ENCODE results near the gene VMP1. TPM values are rescaled to one million over a fixed set of nuclear protein-coding genes. Genes with fewer than 3 reads are reported as not detected.
A peak's percentile ranks its signal among the peaks of the same experiment; 100 is the strongest.

The VMP1 gene
- total RNA-seq, 1 donor from 2014 or later, result 176 TPM

DNA sequence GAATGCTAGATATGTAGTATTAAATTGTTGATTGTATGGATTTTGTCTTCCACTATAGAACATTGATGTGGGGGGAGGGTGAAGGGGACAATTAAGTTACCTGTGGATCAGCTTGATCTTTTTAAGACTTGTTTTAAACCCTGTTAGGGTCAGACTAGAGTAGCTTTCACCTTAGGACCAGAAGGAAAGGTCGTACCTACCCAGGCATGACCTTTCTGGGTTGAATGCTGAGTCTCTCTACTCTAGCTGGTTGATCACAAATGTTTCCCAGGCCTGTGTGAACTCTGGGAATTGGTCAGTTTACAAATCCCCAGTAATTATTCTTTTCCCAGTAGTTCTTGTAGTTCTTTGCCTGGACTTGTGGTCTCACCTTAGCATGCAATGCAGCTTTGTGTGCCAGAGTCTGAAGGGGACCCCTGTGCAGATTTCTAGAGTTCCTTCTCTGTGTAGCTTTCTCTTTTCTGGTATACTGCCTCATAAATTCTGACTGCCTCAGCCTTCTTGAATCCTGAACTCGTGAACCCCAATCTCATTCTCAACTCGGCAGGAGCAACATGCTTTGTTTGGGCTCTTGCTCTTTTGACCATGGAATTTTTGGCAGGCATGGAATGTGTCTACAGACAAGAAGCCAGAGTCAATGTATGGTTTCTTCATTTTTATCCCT is 54.1 kb downstream of the VMP1 start:
- CTCF ChIA-PET, result interaction anchor here (0.6 to 4.4 kb wide), 4 partner anchors 8 to 97 kb away, joined by 3 to 21 read pairs (median 3); no protein-coding TSS in a partner anchor
- intact Hi-C loops (cut with micrococcal nuclease), result loop anchor here (2.0 kb wide), 1 partner anchor 25 kb away; no protein-coding TSS in a partner anchor
- Mint-ChIP-seq H3K9me3 (peaks cover 2% of the 10 kb centered on the region), H3K4me3 (no peak overlapping the region), H3K4me1 (peaks cover 16% of the 10 kb centered on the region), H3K27me3 (no peaks in the 10 kb centered on the region), H3K27ac (peak overlapping the region; percentile 77), H3K36me3 (ENCODE audit: low read depth) (peaks cover 34% of the 10 kb centered on the region)
- POLR2A ChIA-PET, result interaction anchor here (0.5 to 2.6 kb wide), 7 partner anchors 12 to 98 kb away, joined by 3 to 12 read pairs (median 3); no protein-coding TSS in a partner anchor
- DNase-seq (no peak), ATAC-seq (ENCODE audit: low read depth) (no peak)
- TF ChIP-seq, protein P1, sequence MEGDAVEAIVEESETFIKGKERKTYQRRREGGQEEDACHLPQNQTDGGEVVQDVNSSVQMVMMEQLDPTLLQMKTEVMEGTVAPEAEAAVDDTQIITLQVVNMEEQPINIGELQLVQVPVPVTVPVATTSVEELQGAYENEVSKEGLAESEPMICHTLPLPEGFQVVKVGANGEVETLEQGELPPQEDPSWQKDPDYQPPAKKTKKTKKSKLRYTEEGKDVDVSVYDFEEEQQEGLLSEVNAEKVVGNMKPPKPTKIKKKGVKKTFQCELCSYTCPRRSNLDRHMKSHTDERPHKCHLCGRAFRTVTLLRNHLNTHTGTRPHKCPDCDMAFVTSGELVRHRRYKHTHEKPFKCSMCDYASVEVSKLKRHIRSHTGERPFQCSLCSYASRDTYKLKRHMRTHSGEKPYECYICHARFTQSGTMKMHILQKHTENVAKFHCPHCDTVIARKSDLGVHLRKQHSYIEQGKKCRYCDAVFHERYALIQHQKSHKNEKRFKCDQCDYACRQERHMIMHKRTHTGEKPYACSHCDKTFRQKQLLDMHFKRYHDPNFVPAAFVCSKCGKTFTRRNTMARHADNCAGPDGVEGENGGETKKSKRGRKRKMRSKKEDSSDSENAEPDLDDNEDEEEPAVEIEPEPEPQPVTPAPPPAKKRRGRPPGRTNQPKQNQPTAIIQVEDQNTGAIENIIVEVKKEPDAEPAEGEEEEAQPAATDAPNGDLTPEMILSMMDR (IDR thresholded peaks at IDR 0.05), result no peak

DNA sequence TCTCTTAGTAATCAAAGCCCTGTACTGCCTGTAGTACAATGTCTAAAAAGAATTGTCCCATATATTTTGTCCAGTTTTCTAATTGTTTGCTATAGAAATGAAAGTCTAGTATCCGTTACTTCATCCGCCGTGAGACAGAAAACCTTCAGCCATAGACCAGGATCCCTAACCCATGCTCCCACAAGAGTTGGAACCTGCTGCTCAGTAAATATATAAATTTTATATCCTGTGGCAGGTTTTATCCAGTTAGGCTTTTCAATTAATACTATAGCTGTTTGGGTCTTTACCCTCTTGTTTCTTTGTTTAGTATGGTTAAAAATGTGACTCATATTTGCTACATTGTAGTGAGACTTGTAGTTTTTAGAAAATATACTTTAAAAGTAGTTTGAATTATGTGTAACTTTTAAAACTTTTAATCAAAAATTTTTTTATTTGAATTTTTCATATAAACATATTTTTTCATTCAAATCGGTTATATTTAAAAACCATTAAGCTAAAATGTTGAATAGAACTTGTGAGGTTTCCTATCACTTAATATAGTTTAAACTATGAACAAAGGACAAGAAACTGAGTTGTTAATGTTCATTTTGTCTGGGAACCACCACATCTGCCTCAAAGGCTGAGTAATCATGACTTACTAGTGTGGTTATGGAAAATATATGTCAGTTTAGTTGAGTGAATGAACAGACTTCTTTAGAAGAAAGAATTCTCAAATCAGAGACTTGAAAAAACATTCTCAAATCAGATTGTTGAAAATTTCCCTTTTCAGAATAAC is 54.8 kb downstream of the VMP1 start:
- intact Hi-C loops (cut with micrococcal nuclease), result loop anchor here (2.0 kb wide), 1 partner anchor 25 kb away; no protein-coding TSS in a partner anchor
- H3K27me3 Mint-ChIP-seq, result no peaks in the 10 kb centered on the region
- peak overlapping the region; percentile 77 for H3K27ac Mint-ChIP-seq
- ATAC-seq (ENCODE audit: low read depth) (peak; percentile 21), DNase-seq (no peak)
- no peak overlapping the region for H3K4me3 Mint-ChIP-seq
- TF ChIP-seq, protein P1 (IDR thresholded peaks at IDR 0.05), result no peak
- peaks cover 2% of the 10 kb centered on the region for H3K9me3 Mint-ChIP-seq
- ChIA-PET CTCF (interaction anchor here (0.7 to 4.4 kb wide), 4 partner anchors 9 to 91 kb away, joined by 3 to 21 read pairs (median 3); no protein-coding TSS in a partner anchor), POLR2A (interaction anchor here (0.5 to 2.6 kb wide), 9 partner anchors 11 to 97 kb away, joined by 3 to 12 read pairs (median 3); partner anchors contain the start of genes PTRH2 and VMP1)
- H3K36me3 Mint-ChIP-seq (ENCODE audit: low read depth), result peaks cover 36% of the 10 kb centered on the region
- H3K4me1 Mint-ChIP-seq, result peaks cover 16% of the 10 kb centered on the region

DNA sequence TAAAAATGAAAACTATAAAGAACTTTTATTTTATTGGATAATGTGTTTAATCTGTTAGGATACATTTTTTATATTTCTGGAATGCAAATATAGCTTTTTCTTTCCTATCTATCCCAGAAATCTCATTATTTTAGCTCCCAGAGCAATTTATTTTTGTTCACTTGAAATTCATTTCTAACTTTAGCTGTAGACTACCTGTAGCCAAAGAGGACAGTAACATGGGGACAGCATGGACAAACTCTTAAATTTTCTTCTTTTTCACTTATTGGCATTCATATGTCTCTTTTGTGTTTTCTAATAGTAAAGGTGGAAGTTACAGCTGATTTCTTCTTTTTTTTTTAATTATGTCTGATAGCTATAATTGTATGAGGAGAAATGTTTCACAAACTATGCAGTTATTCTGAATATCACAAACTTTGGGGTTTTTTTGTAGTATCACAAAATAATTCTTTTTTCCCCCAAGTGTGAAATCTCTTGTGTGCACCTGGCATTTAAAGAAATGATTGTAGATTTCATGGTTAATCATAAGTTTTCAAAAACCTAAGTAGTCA is 55.4 kb downstream of the VMP1 start:
- Mint-ChIP-seq H3K4me1 (peaks cover 16% of the 10 kb centered on the region), H3K36me3 (ENCODE audit: low read depth) (peaks cover 34% of the 10 kb centered on the region), H3K9me3 (peaks cover 2% of the 10 kb centered on the region), H3K4me3 (no peak overlapping the region), H3K27ac (peak overlapping the region; percentile 39), H3K27me3 (no peaks in the 10 kb centered on the region)
- intact Hi-C loops (cut with micrococcal nuclease), result loop anchor here (2.0 kb wide), 1 partner anchor 24 kb away; no protein-coding TSS in a partner anchor
- CTCF ChIA-PET, result interaction anchor here (0.5 to 4.4 kb wide), 6 partner anchors 9 to 151 kb away, joined by 3 to 21 read pairs (median 3); no protein-coding TSS in a partner anchor
- DNase-seq (no peak), ATAC-seq (ENCODE audit: low read depth) (no peak)
- TF ChIP-seq, protein P1 (IDR thresholded peaks at IDR 0.05), result no peak
- POLR2A ChIA-PET, result interaction anchor here (0.7 to 2.6 kb wide), 6 partner anchors 24 to 144 kb away, joined by 3 to 12 read pairs (median 3); partner anchors contain the start of genes PTRH2 and VMP1

DNA sequence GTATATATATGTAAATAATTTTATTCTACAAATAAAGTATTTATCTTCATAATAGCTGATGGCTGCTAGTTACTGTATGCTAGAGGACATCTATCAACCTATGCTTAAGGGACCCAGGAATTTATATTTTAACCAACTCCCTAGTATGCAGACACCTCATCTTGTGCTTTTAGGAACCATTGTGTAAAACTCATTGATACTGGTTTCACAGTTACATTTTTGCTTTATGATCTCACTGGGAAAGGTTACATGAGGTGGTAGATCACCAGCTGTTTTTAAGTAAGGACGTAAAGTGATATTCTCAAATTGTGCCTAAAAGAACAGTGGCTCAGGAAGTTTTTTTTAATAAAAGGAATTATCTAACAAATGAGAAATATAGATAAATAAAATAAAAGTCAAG is 56.4 kb downstream of the VMP1 start:
- POLR2A ChIA-PET, result interaction anchor here (1.1 to 1.5 kb wide), 2 partner anchors 74 to 75 kb away, joined by 3 read pairs; no protein-coding TSS in a partner anchor
- no peak for ATAC-seq (ENCODE audit: low read depth)
- Mint-ChIP-seq H3K4me3 (no peak overlapping the region), H3K36me3 (ENCODE audit: low read depth) (peaks cover 36% of the 10 kb centered on the region), H3K27ac (no peak overlapping the region), H3K4me1 (peaks cover 16% of the 10 kb centered on the region), H3K9me3 (peaks cover 2% of the 10 kb centered on the region), H3K27me3 (no peaks in the 10 kb centered on the region)
- CTCF ChIA-PET, result interaction anchor here (4.4 kb wide), 1 partner anchor 10 kb away, joined by 21 read pairs; no protein-coding TSS in a partner anchor
- TF ChIP-seq, protein P1 (IDR thresholded peaks at IDR 0.05), result no peak
- DNase-seq, result no peak
- intact Hi-C loops (cut with micrococcal nuclease), result loop anchor here (2.0 kb wide), 1 partner anchor 23 kb away; no protein-coding TSS in a partner anchor
